ENCODE results near the gene CIB4. TPM values are rescaled to one million over a fixed set of nuclear protein-coding genes. Genes with fewer than 3 reads are reported as not detected.

CIB4 gene
- total and polyA plus RNA-seq, 9 of the 15 experiments (the other 6 are each of a cell fraction or from before 2014, with no cell fraction given): not detected

GRCh38 chr2:26580751-26581150, 60.4 kb downstream of the CIB4 start:
- DNase-seq (ENCODE audit: extremely low read depth in 1 of 4, low spot score in 3 of 4): no peak
- H3K4me3 ChIP-seq: no peak overlapping the region
- CTCF ChIA-PET (ENCODE audit: low intra/inter-chr PET ratio): no interaction called here
- TF ChIP-seq NONO (IDR thresholded peaks at IDR 0.05; ENCODE audit: low read depth in 2 of 2, low read length in 1 of 2) (no peak), CHD7 (IDR thresholded peaks at IDR 0.05; ENCODE audit: low read depth, low read length) (no peak), ZFP30 (CRISPR knock-in tag; IDR thresholded peaks at IDR 0.05; ENCODE audit: borderline replicate concordance) (no peak), YY1 (IDR thresholded peaks at IDR 0.05; ENCODE audit: borderline replicate concordance in 1 of 3, control insufficient read depth in 1 of 3, extremely low read depth in 1 of 3, insufficient read depth in 3 of 3, insufficient read length in 1 of 3, insufficient replicate concordance in 2 of 3, low read depth in 1 of 3, low read length in 2 of 3) (no peak), USF1 (CRISPR knock-in tag; IDR thresholded peaks at IDR 0.05) (no peak), HDAC3 (IDR thresholded peaks at IDR 0.05; ENCODE audit: borderline replicate concordance, partially characterized antibody) (no peak), ZBTB2 (IDR thresholded peaks at IDR 0.05) (no peak), SRSF1 (IDR thresholded peaks at IDR 0.05; ENCODE audit: low read depth, low read length) (no peak)

More at GRCh38 chr2:26580751-26581150, 60.4 kb downstream of the CIB4 start:
- 3% methylated on average over 5 of the region's 5 CpGs for WGBS (ENCODE audit: insufficient coverage, low coverage, missing lambda C conversion rate)
- H3K27ac ChIP-seq (ENCODE audit: extremely low read depth, low read depth, low read length): no peak overlapping the region
- FAIRE-seq (no peak), ATAC-seq (no peak)
- no peaks in the 10 kb centered on the region for H3K4me1 ChIP-seq (replicated peaks in 1 of 2; ENCODE audit: control insufficient read depth in 2 of 2, insufficient read depth in 2 of 2, low read length in 2 of 2)
- H3K9me1 ChIP-seq (ENCODE audit: control insufficient read depth, insufficient read depth, low read length): no peaks in the 10 kb centered on the region
- no peaks in the 10 kb centered on the region for H3K79me2 ChIP-seq (ENCODE audit: control insufficient read depth, insufficient read depth, low read length)
- no peak overlapping the region for H2AFZ ChIP-seq (ENCODE audit: low read depth, low read length)
- intact Hi-C loops (cut with micrococcal nuclease): no loop called here
- no peaks in the 10 kb centered on the region for H3K9me3 ChIP-seq (replicated peaks; ENCODE audit: control insufficient read depth, insufficient read depth, low read depth, low read length)
- no peak overlapping the region for H3K9ac ChIP-seq (ENCODE audit: insufficient read depth in 1 of 2, low read depth in 2 of 2, low read length in 2 of 2)
- 0 out of 2 replicates have a peak, but pooled peaks cover 13% of the 10 kb centered on the region for H4K20me1 ChIP-seq (replicated peaks; ENCODE audit: control insufficient read depth, insufficient read depth, low read length)
- BruUV-seq (replicated peaks): no TSS peak
- no peaks in the 10 kb centered on the region for H3K36me3 ChIP-seq (ENCODE audit: control insufficient read depth, insufficient read depth, low read length)
- in situ Hi-C loops (cut with MboI): no loop called here
- POLR2A ChIA-PET: no interaction called here
- H3K27me3 ChIP-seq (ENCODE audit: control insufficient read depth in 2 of 2, insufficient read depth in 2 of 2, low read length in 2 of 2): peaks cover 40 to 96% of the 10 kb centered on the region in 2 experiments
- H3K4me2 ChIP-seq (ENCODE audit: insufficient read depth, low read length): no peak overlapping the region
